ENCODE results near the gene LRRC23. TPM values are rescaled to one million over a fixed set of nuclear protein-coding genes. Genes with fewer than 3 reads are reported as not detected.
"Not testable (repeated sequence)": the region's sequence is repeated elsewhere in the genome, so short reads cannot be mapped to it uniquely, and the experiment has no call there.

LRRC23 gene
- polyA plus RNA-seq (ENCODE audit: insufficient read length in 10 of 10): 10 to 100 TPM in 6 of 10 donors, 1 to 10 TPM in 4; 8.4 to 11.7 (median 10.2) TPM
- long read RNA-seq, donor 1, partial matches to known transcripts: 0 of 4 reads
- long read RNA-seq, donor 1, other reads (novel, unspliced or antisense): 0 of 4 reads
- long read RNA-seq, donor 2, partial matches to known transcripts: 0 of 1 reads
- long read RNA-seq, donor 2, other reads (novel, unspliced or antisense): 0 of 1 reads
- long read RNA-seq, donor 3: 0 reads
- long read RNA-seq, donor 4, partial matches to known transcripts: 0 of 1 reads
- long read RNA-seq, donor 4, other reads (novel, unspliced or antisense): 0 of 1 reads
- long read RNA-seq, donor 5, partial matches to known transcripts: 0 of 2 reads
- long read RNA-seq, donor 5, other reads (novel, unspliced or antisense): 0 of 2 reads
- long read RNA-seq, donor 6, partial matches to known transcripts: 0 of 1 reads
- long read RNA-seq, donor 6, other reads (novel, unspliced or antisense): 0 of 1 reads
- long read RNA-seq, donor 7, partial matches to known transcripts: 0 of 2 reads
- long read RNA-seq, donor 7, other reads (novel, unspliced or antisense): 0 of 2 reads
- long read RNA-seq, donor 8: 0 reads
- long read RNA-seq, donor 9: 0 reads

GRCh38 chr12:6904280-6905276 is at the start of gene LRRC23:
TSS of gene LRRC23 (plus strand) at chr12:6904822. CDS start at chr12:6905634, 812 bp downstream.
- DNase-seq: peak; percentile 96 to 98 (median 97)

DNA sequence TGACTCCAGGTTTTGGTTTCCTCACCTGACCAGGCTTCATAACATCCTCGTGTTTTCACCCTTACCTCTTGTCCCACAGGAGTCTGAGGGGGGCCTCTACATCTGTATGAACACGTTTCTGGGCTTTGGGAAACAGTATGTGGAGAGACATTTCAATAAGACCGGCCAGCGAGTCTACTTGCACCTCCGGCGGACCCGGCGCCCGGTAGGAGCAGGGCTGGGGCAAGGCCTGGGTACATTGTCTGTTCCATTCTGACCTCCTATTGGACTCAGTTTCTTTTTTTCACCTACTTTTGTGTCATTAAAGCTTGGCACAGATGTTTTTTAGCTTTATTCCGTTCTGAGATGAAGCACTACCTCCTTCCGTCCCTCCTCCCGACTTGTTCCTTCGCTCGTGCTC is 49.3 kb upstream of the LRRC23 start:
- DNase-seq: no peak

DNA sequence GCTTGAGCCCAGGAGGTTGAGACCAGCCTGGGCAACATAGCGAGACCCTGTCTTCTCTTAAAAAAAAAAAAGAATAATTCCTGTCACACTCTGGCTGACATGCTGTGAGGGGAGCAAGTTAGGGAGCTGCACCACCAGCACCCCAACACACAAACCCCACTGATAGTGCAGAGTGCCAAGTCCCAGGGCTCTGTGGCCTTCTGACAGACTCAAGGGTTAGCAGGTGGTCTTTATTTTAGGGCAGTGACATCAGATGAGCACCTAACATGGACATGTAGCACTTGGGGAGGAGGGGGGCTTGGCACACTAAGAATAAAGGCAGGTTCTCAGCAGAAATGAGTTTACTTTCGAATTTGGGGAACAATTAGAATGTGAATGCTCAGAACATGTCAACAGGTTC is 45.8 kb upstream of the LRRC23 start:
- no peak for DNase-seq

DNA sequence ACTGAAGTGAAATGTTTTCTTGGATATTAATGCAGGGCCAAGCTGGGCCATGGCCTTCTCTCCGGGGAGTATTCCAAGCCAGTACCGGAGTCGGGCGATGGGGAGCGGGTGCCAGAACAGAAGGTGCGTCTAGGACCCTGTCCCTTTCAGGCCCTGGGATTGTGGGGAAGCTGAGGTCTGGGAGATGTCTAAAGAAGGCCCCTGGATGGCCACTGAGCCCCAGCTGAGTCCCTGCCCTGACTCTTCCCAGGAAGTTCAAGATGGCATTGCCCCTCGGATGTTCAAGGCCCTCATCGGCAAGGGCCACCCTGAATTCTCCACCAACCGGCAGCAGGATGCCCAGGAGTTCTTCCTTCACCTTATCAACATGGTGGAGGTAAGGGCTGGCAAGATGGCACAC is 44.5 kb upstream of the LRRC23 start:
- DNase-seq: no peak

GRCh38 chr12:6860942-6861341 is 43.7 kb upstream of the LRRC23 start:
- no peak for DNase-seq

DNA sequence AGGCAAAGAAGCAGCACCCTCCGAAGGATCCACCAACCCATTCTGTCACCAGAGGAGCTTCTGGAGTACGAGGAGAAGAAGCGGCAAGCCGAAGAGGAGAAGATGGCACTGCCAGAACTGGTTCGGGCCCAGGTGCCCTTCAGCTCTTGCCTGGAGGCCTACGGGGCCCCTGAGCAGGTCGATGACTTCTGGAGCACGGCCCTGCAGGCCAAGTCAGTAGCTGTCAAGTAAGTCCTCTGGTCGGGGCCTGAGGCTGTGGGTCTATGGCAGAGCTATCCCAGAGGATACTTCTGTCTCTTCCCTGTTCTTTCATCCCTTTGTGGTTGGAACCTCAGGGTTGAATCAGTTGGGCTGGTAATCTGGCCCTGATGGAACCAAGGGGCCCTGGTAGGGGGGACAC is 43.2 kb upstream of the LRRC23 start:
- DNase-seq: no peak

- DNase-seq: no peak
Observed at GRCh38 chr12:6863033-6863432, 41.6 kb upstream of the LRRC23 start.

- no peak for DNase-seq
Observed at GRCh38 chr12:6863586-6864321, 40.9 kb upstream of the LRRC23 start.

DNA sequence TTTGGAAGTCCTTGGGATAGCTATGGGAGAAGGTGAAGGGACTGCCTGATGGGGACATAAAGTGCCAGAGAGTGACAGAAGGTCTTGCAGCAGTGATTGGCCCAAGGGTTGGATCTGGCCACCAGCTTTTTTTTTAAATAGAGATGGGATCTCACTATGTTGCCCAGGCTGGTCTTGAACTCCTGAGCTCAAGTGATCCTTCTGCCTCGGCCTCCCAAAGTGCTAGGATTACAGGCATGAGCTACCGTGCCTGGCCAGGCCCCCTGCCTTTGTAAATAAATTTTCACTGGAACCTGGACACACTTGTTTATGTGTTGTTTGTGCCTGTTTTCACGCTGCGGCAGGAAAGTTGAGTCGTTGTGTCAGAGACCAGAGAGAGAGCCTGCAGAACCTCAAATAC is 39.3 kb upstream of the LRRC23 start:
- not testable (repeated sequence) for DNase-seq

DNA sequence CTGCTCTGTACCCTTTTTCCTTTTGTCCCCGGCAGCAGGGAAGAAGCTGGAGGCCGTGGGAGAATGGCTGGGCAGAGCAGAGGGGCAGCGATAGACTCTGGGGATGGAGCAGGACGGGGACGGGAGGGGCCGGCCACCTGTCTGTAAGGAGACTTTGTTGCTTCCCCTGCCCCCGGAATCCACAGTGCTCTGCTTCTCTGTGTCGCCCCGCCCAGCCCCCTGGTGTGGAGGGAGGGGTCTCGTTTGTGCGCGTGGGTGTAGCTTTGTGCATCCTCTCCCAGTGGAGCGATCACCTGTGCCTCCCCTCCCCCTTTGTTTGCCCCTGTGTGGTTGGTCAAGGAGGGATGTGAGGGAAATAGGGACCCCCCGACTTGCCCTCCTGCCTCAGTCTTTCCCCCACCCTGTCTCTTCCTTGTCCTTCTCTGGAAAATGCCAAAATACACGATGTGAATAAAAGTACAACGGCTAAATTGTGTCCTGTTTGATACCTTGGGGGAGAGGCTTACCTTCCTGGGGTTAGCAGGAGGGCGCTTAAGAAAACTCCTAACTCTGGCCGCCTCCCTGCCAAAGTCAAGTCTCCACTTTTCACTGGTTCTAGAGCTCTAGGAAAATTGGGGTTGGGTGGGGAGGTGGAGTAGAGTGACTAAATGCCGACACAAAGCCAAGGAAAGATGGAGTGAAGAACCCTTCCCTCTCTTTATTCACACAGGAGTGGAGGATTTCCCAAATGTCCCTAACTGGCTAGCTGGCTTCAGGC is 38.3 kb upstream of the LRRC23 start:
- DNase-seq: no peak

GRCh38 chr12:6866920-6867412 is 37.7 kb upstream of the LRRC23 start:
- DNase-seq: no peak

DNA sequence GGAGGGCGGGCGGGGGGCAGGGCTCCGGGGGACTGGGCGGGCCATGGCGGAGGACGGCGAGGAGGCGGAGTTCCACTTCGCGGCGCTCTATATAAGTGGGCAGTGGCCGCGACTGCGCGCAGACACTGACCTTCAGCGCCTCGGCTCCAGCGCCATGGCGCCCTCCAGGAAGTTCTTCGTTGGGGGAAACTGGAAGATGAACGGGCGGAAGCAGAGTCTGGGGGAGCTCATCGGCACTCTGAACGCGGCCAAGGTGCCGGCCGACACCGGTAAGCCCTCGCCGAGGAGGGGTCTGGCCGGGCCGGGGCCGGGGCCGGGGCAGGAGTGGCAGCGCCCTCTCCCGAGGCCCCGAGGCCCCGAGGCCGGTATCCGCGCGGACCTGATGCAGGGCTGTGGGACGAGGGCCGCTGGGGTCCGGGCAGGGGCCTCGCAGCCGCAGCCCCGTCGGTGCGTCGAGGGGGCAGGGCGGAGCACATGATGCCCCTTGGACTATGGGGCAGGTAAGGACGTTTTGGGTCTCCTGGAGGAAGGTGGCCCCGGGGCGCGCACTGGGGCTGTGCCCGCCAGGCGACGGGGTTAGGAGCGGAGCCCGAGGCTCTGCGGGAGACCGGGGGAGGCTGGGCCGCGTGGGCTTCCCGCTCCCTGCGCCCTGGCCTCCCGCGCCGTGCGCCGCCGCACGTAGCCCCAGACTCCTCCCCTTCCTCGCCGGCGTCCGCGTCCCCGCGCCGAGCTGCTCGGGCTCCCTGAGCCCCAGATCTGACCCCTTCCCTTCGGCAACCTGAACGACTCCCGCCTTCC is 37.0 kb upstream of the LRRC23 start, which contains the start of gene TPI1:
Gene TPI1 (plus strand): TSS at position 119 of the 798 bp plus-strand sequence. CDS start 36 bp downstream, at position 155.
- peak; percentile 79 to 93 (median 89) for DNase-seq

- peak in 2 of 3 donors; percentile 27 to 57 for DNase-seq
Observed at GRCh38 chr12:6868211-6869048, 36.2 kb upstream of the LRRC23 start.

- peak in 2 of 3 donors; percentile 84 to 87 for DNase-seq
Observed at GRCh38 chr12:6869049-6870021, 35.3 kb upstream of the LRRC23 start.

DNA sequence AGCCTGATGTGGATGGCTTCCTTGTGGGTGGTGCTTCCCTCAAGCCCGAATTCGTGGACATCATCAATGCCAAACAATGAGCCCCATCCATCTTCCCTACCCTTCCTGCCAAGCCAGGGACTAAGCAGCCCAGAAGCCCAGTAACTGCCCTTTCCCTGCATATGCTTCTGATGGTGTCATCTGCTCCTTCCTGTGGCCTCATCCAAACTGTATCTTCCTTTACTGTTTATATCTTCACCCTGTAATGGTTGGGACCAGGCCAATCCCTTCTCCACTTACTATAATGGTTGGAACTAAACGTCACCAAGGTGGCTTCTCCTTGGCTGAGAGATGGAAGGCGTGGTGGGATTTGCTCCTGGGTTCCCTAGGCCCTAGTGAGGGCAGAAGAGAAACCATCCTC is 34.3 kb upstream of the LRRC23 start:
- DNase-seq: not testable (repeated sequence)

DNA sequence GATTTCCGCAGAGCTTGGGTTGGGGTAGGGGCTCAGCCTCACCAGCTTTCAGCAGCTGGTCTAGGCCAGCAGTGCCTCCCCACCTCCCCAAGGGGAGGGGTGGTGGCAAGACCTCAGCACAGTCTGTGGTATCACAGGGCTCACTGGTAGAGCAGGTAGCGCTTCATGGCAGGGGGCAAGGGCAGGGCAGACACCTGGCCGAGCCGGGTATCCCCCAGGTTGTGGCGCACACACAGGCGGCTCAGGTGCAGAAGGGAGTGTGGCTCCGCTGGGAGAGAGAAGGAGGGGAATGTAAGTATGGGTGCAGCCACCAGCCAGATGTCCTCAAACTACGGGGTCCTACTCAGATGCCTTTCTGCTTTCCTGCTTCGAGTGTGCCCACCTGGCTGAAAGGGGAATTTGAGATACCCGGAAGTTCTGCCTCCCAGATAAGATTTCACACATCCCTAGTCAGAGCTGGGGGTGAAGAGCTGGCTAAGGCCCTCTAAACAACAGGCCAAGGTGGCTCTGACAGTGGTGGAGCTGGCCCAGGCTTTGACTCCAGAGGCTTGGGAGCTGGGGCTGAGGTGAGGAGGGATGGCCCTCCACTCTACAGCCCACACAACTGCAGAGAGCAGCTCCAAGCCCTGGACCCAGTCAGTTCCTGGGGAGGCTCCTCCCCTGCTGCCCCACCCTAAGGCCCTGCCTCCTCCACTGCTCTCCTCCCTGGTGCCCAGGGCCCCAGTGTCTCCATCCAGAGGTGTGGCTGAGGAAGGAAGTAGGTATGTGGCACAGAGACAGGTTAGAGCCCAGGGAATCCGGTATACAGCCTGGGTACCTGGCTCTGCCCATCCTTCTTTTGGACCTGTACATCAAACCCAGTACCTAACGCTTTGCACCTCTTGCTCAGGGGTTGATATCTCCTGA is 33.3 kb upstream of the LRRC23 start:
- no peak for DNase-seq
